Vagina (tissue), 2 donors: ENCODE results near the gene CNTNAP4. TPM values are rescaled to one million over a fixed set of nuclear protein-coding genes. Genes with fewer than 3 reads are reported as not detected.

ENCODE experiments used
- DNase-seq, 2 donors: peaks; one replicate each; pipeline ENCODE4 v3.0.0-alpha.2; 2017; ENCODE audit errors: extremely low spot score in 2 of 2
- H3K27ac ChIP-seq: fragments of 200-600 bp; sonication (generic); one replicate; pipeline ENCODE4 v1.5.1; 2019
- H3K27me3 ChIP-seq: fragments of 200-600 bp; sonication (generic); one replicate; pipeline ENCODE4 v1.5.1; 2019
- H3K36me3 ChIP-seq, 2 donors: fragments of 200-600 bp; sonication (generic); one replicate each; pipeline ENCODE4 v1.5.1; 2017 to 2019
- H3K4me1 ChIP-seq: fragments of 200-600 bp; sonication (generic); one replicate; pipeline ENCODE4 v1.5.1; 2019
- H3K4me3 ChIP-seq, 2 donors: fragments of 200-600 bp; sonication (generic); 1 replicate in 1 of 2; 2 replicates in 1 of 2; pipeline ENCODE4 v1.5.1; 2016 to 2019
- H3K9me3 ChIP-seq: fragments of 200-600 bp; sonication (generic); one replicate; pipeline ENCODE4 v1.5.1; 2019
- POLR2A ChIP-seq, 2 donors: fragments of 450-650 bp; IDR thresholded peaks; one replicate each; pipeline ENCODE4 v1.6.1; 2017; ENCODE audit warnings: antibody characterized with exemption in 2 of 2, mild to moderate bottlenecking in 2 of 2, moderate library complexity in 2 of 2
- POLR2AphosphoS5 ChIP-seq, 2 donors: sonication (generic); formaldehyde crosslinking; IDR thresholded peaks; one replicate each; pipeline ENCODE4 v1.9.0; 2017; ENCODE audit warnings: antibody characterized with exemption in 2 of 2, mild to moderate bottlenecking in 2 of 2, low read depth in 1 of 2; ENCODE audit not compliant: insufficient read depth in 1 of 2
- intact Hi-C: fragments of 100-400 bp; cut with DNase I; formaldehyde crosslinking; loops from one replicate; pipeline ENCODE4 v1.15.1; 2023
- total RNA-seq: library from RNA; depleted of rRNA; stranded (reverse); fragments of >200 nt; gene quantifications from one replicate; pipeline ENCODE4 v1.2.3, GENCODE V29; 2016
- TF ChIP-seq, protein P1 (sequence below), 3 experiments: fragments of 450-650 bp in 2 of 3; fragments of 200-600 bp in 1 of 3; sonication (generic) in 1 of 3; IDR thresholded peaks; one replicate each; pipeline ENCODE4 v1.5.1; 2017 to 2019; ENCODE audit warnings: antibody characterized with exemption in 3 of 3, mild to moderate bottlenecking in 2 of 3, moderate library complexity in 2 of 3

The CNTNAP4 gene
- total RNA-seq, 1 donor from 2014 or later: 1.7 TPM

DNA sequence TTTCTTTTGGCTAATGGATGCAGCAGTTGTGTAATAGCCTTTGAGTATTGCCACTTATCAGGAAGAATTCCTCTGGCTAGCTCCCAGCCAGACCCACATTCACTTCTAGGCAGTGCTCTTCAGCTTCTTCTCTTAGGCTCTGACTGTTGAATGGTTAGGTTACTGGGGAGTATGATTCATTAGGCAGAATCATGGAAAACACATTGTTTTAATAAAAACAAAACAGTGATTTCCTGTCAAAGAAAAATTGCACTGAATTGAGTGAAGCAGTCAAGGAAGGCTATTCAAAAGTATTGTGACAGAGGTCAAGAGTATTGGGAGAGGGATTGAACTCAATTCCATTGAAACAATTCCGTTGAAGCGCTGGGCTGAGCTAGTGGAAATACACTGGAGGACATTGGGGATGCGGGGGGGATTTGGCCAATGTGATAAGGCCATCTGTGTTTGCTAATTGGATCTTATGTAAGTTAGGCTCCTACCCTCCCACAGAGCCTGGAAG lies 68.0 kb downstream of the CNTNAP4 start:
- intact Hi-C loops: no loop called here
- no peaks in the 10 kb centered on the region for H3K27me3 ChIP-seq
- H3K27ac ChIP-seq: no peak overlapping the region
- TF ChIP-seq, protein P1, sequence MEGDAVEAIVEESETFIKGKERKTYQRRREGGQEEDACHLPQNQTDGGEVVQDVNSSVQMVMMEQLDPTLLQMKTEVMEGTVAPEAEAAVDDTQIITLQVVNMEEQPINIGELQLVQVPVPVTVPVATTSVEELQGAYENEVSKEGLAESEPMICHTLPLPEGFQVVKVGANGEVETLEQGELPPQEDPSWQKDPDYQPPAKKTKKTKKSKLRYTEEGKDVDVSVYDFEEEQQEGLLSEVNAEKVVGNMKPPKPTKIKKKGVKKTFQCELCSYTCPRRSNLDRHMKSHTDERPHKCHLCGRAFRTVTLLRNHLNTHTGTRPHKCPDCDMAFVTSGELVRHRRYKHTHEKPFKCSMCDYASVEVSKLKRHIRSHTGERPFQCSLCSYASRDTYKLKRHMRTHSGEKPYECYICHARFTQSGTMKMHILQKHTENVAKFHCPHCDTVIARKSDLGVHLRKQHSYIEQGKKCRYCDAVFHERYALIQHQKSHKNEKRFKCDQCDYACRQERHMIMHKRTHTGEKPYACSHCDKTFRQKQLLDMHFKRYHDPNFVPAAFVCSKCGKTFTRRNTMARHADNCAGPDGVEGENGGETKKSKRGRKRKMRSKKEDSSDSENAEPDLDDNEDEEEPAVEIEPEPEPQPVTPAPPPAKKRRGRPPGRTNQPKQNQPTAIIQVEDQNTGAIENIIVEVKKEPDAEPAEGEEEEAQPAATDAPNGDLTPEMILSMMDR (IDR thresholded peaks at IDR 0.05): no peak
- TF ChIP-seq POLR2AphosphoS5 (IDR thresholded peaks at IDR 0.05; ENCODE audit: insufficient read depth in 1 of 2, low read depth in 1 of 2): no peak
- no peak for TF ChIP-seq POLR2A (IDR thresholded peaks at IDR 0.05)
- H3K4me1 ChIP-seq: no peaks in the 10 kb centered on the region
- no peaks in the 10 kb centered on the region for H3K9me3 ChIP-seq
- no peaks in the 10 kb centered on the region for H3K36me3 ChIP-seq
- DNase-seq: no peak
- no peak overlapping the region for H3K4me3 ChIP-seq

DNA sequence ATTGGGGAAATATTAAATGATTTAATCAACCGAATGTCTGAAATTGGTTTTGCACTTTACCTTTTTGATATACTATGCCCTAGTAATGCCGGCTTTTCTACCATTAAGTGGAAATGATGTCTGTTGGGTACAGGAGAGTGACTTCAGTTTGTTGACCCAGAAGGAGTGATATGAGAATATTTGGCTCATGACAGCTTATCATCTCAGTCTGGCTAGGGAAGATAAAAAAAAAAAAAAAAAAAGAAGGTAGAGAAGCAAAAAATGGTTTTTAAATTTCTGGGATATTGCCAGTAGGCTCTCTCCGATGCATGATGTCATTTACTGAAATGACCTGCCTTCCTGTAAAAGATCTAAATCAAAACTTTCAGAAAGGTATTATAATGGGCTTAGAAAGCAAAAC lies 69.0 kb downstream of the CNTNAP4 start:
- DNase-seq: no peak
- intact Hi-C loops: no loop called here
- no peak overlapping the region for H3K4me3 ChIP-seq
- TF ChIP-seq POLR2A (IDR thresholded peaks at IDR 0.05) (no peak), POLR2AphosphoS5 (IDR thresholded peaks at IDR 0.05; ENCODE audit: insufficient read depth in 1 of 2, low read depth in 1 of 2) (no peak)
- TF ChIP-seq, protein P1 (IDR thresholded peaks at IDR 0.05): no peak
- H3K27me3 ChIP-seq: no peaks in the 10 kb centered on the region
- no peak overlapping the region for H3K27ac ChIP-seq
- no peaks in the 10 kb centered on the region for H3K9me3 ChIP-seq
- H3K36me3 ChIP-seq: no peaks in the 10 kb centered on the region
- no peaks in the 10 kb centered on the region for H3K4me1 ChIP-seq

- Histone ChIP-seq H3K27ac (no peak overlapping the region), H3K36me3 (no peaks in the 10 kb centered on the region), H3K4me1 (no peaks in the 10 kb centered on the region), H3K4me3 (no peak overlapping the region), H3K27me3 (no peaks in the 10 kb centered on the region), H3K9me3 (no peaks in the 10 kb centered on the region)
- no peak for DNase-seq
- TF ChIP-seq POLR2AphosphoS5 (IDR thresholded peaks at IDR 0.05; ENCODE audit: insufficient read depth in 1 of 2, low read depth in 1 of 2) (no peak), POLR2A (IDR thresholded peaks at IDR 0.05) (no peak)
- TF ChIP-seq, protein P1 (IDR thresholded peaks at IDR 0.05): no peak
- intact Hi-C loops: loop anchor here (1.0 kb wide), 1 partner anchor 27 kb away; no protein-coding TSS in a partner anchor
These were observed 74.2 kb downstream of the CNTNAP4 start for GRCh38 chr16:76351441-76351840.

- H3K4me1 ChIP-seq: no peaks in the 10 kb centered on the region
- H3K36me3 ChIP-seq: no peaks in the 10 kb centered on the region
- intact Hi-C loops: no loop called here
- no peak overlapping the region for H3K27ac ChIP-seq
- no peaks in the 10 kb centered on the region for H3K9me3 ChIP-seq
- H3K27me3 ChIP-seq: no peaks in the 10 kb centered on the region
- H3K4me3 ChIP-seq: no peak overlapping the region
- DNase-seq: no peak
- TF ChIP-seq, protein P1 (IDR thresholded peaks at IDR 0.05): no peak
- TF ChIP-seq POLR2AphosphoS5 (IDR thresholded peaks at IDR 0.05; ENCODE audit: insufficient read depth in 1 of 2, low read depth in 1 of 2) (no peak), POLR2A (IDR thresholded peaks at IDR 0.05) (no peak)
These were observed 83.2 kb downstream of the CNTNAP4 start for GRCh38 chr16:76360404-76360803.

DNA sequence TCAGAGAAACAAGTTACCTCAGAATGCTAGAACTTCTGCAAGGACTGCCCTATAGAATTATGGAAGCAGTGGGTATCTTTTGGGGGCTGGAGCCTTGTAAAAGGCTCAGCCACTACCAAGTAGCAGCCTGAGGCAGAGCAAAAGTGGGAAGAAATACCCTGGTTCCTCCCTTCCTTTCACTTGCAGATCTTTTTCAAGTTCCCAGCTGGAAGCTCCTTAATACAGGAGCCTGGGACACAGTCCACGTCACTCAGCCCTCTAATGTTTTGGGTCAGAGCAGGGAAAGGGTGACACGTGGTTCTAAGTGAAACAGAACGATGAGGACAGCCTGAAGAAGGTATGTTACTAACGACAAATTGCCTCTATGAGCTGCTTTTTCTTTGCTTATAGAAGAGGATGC lies 93.1 kb downstream of the CNTNAP4 start:
- H3K36me3 ChIP-seq: no peaks in the 10 kb centered on the region

More for the DNA sequence above, 93.1 kb downstream of the CNTNAP4 start:
- intact Hi-C loops: no loop called here
- TF ChIP-seq, protein P1 (IDR thresholded peaks at IDR 0.05): no peak
- H3K4me3 ChIP-seq: no peak overlapping the region
- H3K27ac ChIP-seq: no peak overlapping the region
- H3K9me3 ChIP-seq: no peaks in the 10 kb centered on the region
- H3K27me3 ChIP-seq: no peaks in the 10 kb centered on the region
- no peaks in the 10 kb centered on the region for H3K4me1 ChIP-seq
- DNase-seq: no peak
